ENCODE results near the gene PANX2.

The PANX2 gene

DNA sequence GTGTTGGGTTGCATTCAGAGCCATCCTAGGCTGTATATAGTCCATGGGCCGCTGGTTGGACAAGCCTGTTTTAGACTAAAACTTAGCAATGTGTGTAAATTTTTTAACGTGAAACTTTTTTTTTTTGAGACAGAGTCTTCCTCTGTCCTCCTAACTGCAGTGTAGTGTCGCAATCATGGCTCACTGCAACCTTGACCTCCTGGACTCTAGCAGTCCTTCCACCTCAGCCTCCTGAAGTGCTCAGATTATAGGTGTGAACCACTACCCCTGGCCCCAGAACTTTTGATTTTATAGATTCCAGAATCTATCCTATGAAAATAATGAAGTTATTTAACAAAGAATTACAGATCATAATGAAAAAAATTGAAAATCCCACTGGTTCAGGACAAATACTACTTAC lies 29.9 kb upstream of the PANX2 start:
- TF ChIP-seq, protein P1, sequence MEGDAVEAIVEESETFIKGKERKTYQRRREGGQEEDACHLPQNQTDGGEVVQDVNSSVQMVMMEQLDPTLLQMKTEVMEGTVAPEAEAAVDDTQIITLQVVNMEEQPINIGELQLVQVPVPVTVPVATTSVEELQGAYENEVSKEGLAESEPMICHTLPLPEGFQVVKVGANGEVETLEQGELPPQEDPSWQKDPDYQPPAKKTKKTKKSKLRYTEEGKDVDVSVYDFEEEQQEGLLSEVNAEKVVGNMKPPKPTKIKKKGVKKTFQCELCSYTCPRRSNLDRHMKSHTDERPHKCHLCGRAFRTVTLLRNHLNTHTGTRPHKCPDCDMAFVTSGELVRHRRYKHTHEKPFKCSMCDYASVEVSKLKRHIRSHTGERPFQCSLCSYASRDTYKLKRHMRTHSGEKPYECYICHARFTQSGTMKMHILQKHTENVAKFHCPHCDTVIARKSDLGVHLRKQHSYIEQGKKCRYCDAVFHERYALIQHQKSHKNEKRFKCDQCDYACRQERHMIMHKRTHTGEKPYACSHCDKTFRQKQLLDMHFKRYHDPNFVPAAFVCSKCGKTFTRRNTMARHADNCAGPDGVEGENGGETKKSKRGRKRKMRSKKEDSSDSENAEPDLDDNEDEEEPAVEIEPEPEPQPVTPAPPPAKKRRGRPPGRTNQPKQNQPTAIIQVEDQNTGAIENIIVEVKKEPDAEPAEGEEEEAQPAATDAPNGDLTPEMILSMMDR (IDR thresholded peaks at IDR 0.05; ENCODE audit: low read depth, low read length): no peak
- DNase-seq (ENCODE audit: low read depth): peak; percentile 35
- H3K4me3 ChIP-seq (ENCODE audit: low read depth, low read length): no peak overlapping the region

DNA sequence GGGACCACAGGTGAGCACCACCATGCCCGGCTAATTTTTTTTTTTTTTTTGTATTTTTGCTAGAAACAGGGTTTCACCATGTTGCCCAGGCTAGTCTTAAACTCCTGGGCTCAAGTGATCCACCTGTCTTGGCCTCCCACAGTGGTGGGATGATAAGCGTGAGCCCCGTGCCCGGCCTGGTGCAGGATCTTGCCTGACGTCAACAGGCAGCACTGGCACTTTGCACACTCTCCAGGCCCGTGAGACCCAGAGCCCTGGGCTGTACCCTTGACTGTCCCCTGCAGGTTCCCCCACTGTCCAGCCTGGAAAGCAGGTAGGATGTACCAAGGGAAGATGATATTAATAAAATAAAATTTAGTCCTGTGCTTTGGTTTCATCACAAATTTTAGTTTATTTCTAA lies 29.1 kb upstream of the PANX2 start:
- TF ChIP-seq, protein P2, sequence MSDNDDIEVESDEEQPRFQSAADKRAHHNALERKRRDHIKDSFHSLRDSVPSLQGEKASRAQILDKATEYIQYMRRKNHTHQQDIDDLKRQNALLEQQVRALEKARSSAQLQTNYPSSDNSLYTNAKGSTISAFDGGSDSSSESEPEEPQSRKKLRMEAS (IDR thresholded peaks at IDR 0.05; ENCODE audit: low read depth, low read length): no peak
- TF ChIP-seq, protein P1 (IDR thresholded peaks at IDR 0.05; ENCODE audit: low read depth, low read length): no peak
- TF ChIP-seq MYC (IDR thresholded peaks at IDR 0.05; ENCODE audit: low read depth, low read length) (no peak), POLR2A (IDR thresholded peaks at IDR 0.05; ENCODE audit: extremely low read depth, insufficient read length) (no peak)
- DNase-seq (ENCODE audit: low read depth): no peak
- H3K4me3 ChIP-seq (ENCODE audit: low read depth, low read length): no peak overlapping the region

DNA sequence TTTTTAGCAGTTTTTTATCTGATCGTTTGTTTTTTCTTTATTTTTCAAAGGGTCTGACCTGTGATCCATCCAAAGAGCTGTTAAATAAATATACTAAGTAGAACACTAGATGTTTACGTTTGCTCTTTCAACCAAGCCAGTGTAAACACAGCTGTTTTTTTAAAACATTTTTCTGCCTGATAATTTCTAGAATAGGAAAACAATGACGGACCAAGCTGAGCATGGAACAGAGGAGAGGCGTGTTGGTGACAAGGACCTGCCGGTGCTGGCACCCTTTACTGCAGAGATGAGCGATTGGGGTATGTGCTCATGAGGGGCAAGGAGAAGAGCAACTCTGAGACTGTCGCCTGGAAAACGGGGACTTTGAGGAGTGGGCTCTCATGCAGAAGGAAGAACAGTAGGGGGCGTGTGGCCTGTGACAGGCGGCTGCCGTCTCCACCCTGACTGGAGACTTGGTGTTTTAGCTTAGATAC lies 28.6 kb upstream of the PANX2 start:
- TF ChIP-seq, protein P1 (IDR thresholded peaks at IDR 0.05; ENCODE audit: low read depth, low read length): peak; percentile 22
- TF ChIP-seq, protein P2 (IDR thresholded peaks at IDR 0.05; ENCODE audit: low read depth, low read length): no peak
- peak; percentile 26 for DNase-seq (ENCODE audit: low read depth)
- H3K4me3 ChIP-seq (ENCODE audit: low read depth, low read length): no peak overlapping the region

DNA sequence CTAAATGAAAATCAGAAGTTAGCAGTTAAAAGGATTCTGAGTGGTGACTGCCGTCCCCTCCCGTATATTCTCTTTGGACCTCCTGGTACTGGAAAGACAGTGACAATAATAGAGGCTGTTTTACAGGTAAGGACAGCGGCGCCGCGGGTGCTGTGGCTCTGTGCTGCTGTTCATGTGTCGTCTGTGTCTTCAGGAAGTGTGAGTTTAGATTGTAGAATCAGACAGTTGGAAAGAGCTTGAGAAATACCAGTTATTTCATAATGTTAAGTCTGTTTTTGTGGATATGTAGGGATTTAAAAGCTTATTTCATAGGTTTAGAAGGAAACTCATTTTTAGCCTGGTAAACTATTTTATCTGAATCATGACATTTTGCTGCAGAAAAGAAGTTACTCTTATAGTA lies 27.4 kb upstream of the PANX2 start:
- no peak for TF ChIP-seq POLR2A (IDR thresholded peaks at IDR 0.05; ENCODE audit: extremely low read depth, insufficient read length)
- TF ChIP-seq MYC (IDR thresholded peaks at IDR 0.05; ENCODE audit: low read depth, low read length): no peak
- TF ChIP-seq, protein P2 (IDR thresholded peaks at IDR 0.05; ENCODE audit: low read depth, low read length): no peak
- TF ChIP-seq, protein P1 (IDR thresholded peaks at IDR 0.05; ENCODE audit: low read depth, low read length): no peak
- H3K4me3 ChIP-seq (ENCODE audit: low read depth, low read length): no peak overlapping the region
- peak; percentile 31 for DNase-seq (ENCODE audit: low read depth)

DNA sequence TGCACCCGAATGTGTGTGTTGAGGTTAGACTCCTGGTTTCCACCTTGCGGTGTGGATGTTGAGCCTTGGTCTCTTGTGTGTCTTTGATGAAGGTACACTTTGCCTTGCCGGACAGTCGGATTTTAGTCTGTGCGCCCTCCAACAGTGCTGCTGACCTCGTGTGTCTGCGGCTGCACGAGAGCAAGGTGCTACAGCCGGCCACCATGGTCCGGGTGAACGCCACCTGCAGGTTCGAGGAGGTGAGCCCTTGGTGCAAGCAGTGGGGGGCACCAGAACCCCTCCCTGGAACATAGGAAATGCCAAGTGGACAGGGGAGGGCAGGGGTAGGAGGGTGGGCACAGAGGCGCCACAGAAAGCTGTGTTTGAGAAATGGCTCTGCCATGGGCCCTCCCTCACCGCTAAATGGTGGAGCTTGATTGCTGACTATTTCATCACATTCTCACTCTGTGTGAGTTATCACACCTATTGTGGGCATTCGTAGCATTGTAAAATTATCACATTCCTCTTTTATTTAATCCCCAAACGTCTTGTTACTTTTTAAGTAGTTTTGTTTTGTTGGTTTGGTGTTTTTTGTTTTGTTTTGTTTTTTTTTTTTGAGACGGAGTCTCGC lies 26.4 kb upstream of the PANX2 start:
- no peak overlapping the region for H3K4me3 ChIP-seq (ENCODE audit: low read depth, low read length)
- TF ChIP-seq, protein P1 (IDR thresholded peaks at IDR 0.05; ENCODE audit: low read depth, low read length): no peak
- TF ChIP-seq MYC (IDR thresholded peaks at IDR 0.05; ENCODE audit: low read depth, low read length) (no peak), POLR2A (IDR thresholded peaks at IDR 0.05; ENCODE audit: extremely low read depth, insufficient read length) (no peak)
- TF ChIP-seq, protein P2 (IDR thresholded peaks at IDR 0.05; ENCODE audit: low read depth, low read length): no peak
- no peak for DNase-seq (ENCODE audit: low read depth)
